Activated CD8-positive, alpha-beta T cell treated with anti-CD3 and anti-CD28 coated beads for 36 hours (primary cell): ENCODE results near the gene ASMTL. TPM values are rescaled to one million over a fixed set of nuclear protein-coding genes. Genes with fewer than 3 reads are reported as not detected.

Experiments
- ATAC-seq: fragments of 200-7000 bp; cut with Tn5 transposase; one replicate; pipeline ENCODE4 v1.10.0; 2021; ENCODE audit warnings: mild to moderate bottlenecking, moderate library complexity
- CTCF ChIA-PET: fragments of 350-600 bp; sonication (Branson Sonifier 250); formaldehyde crosslinking; loops from one replicate; lab custom pipeline; 2021; ENCODE audit warnings: antibody characterized with exemption; lab: Charles Lee
- POLR2A ChIA-PET: fragments of 350-600 bp; sonication (Branson Sonifier 250); formaldehyde crosslinking; loops from one replicate; lab custom pipeline; 2021; ENCODE audit warnings: antibody characterized with exemption; lab: Charles Lee
- DNase-seq: peaks from one replicate; pipeline ENCODE4 v3.0.0-alpha.2; 2020
- H3K27ac Mint-ChIP-seq: one replicate; pipeline ENCODE4 v1.8.0; 2021; ENCODE audit warnings: mild to moderate bottlenecking, mixed read lengths
- H3K27me3 Mint-ChIP-seq: one replicate; pipeline ENCODE4 v1.8.0; 2021; ENCODE audit warnings: mixed read lengths
- H3K36me3 Mint-ChIP-seq: one replicate; pipeline ENCODE4 v1.8.0; 2021; ENCODE audit warnings: low read depth, mixed read lengths
- H3K4me1 Mint-ChIP-seq: one replicate; pipeline ENCODE4 v1.8.0; 2021; ENCODE audit warnings: low read depth, mixed read lengths
- H3K4me3 Mint-ChIP-seq: one replicate; pipeline ENCODE4 v1.8.0; 2021; ENCODE audit warnings: mild to moderate bottlenecking, moderate library complexity, mixed read lengths
- H3K9me3 Mint-ChIP-seq: one replicate; pipeline ENCODE4 v1.8.0; 2021; ENCODE audit warnings: mixed read lengths
- intact Hi-C: fragments of 100-400 bp; cut with micrococcal nuclease; formaldehyde crosslinking; loops from one replicate; pipeline ENCODE4 v1.10.0; 2022
- total RNA-seq, 2 experiments: library from RNA; stranded (reverse); gene quantifications; one replicate each; pipeline ENCODE4 v1.2.3, GENCODE V29; 2021
- TF ChIP-seq, protein P1 (sequence below): fragments of 200-600 bp; IDR thresholded peaks from one replicate; pipeline ENCODE4 v1.8.0; 2022; ENCODE audit warnings: antibody characterized with exemption, mild to moderate bottlenecking

The ASMTL gene
- total RNA-seq, 2 experiments from 2014 or later = 55.8 to 57.2 TPM

DNA sequence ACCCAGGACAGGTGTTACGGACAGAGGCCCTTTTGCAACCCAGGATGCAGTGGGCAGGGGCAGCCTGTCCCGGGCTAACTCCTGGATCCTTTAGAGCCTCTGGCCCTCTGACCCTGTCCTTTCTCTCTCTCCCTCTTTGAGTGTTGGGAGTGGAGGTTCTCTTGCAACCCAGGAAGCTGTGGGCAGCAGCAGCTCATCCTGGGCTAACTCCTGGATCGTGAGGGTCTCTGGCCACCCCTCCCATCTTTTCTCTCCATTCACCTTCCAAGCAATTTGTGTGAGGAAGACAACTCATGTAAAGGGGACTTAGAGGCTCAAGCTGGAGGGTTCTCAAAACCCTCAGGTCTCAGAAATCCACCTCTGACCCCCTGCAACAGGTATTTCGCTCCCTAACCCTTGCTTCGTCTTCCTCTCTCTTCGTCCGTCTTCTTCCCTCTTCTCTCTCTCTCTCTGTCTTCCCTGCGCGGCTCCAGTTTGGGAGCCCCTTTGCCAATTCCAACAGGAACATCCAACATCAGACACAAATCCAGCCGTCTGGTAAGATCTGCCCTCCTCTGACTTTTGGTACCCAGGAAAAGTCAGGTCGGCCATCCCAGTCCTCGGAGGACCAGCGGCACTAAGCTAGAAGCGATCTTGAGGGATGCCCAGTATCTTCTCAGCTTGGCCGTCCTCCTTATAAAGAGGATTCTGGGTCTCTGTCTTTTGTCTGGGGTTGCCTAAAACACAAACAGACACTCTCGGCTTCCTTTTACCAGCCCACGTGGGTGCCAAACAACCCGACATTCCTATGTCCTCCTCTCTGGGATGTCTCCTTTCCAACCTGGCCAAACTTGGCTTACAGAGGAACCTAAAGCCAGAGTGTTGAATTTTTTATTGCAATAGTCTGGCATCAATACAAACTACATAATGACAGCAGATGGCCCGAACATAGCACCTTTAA lies 7.9 kb downstream of the ASMTL start:
- POLR2A ChIA-PET = no interaction called here
- Mint-ChIP-seq H3K9me3 (peaks cover 41% of the 10 kb centered on the region), H3K4me3 (no peak overlapping the region), H3K27me3 (no peaks in the 10 kb centered on the region), H3K4me1 (peaks cover 22% of the 10 kb centered on the region), H3K36me3 (peaks cover 69% of the 10 kb centered on the region), H3K27ac (peak overlapping the region; percentile 5)
- CTCF ChIA-PET = no interaction called here
- TF ChIP-seq, protein P1, sequence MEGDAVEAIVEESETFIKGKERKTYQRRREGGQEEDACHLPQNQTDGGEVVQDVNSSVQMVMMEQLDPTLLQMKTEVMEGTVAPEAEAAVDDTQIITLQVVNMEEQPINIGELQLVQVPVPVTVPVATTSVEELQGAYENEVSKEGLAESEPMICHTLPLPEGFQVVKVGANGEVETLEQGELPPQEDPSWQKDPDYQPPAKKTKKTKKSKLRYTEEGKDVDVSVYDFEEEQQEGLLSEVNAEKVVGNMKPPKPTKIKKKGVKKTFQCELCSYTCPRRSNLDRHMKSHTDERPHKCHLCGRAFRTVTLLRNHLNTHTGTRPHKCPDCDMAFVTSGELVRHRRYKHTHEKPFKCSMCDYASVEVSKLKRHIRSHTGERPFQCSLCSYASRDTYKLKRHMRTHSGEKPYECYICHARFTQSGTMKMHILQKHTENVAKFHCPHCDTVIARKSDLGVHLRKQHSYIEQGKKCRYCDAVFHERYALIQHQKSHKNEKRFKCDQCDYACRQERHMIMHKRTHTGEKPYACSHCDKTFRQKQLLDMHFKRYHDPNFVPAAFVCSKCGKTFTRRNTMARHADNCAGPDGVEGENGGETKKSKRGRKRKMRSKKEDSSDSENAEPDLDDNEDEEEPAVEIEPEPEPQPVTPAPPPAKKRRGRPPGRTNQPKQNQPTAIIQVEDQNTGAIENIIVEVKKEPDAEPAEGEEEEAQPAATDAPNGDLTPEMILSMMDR = no peak
- intact Hi-C loops = no loop called here
- DNase-seq (no peak), ATAC-seq (no peak)

DNA sequence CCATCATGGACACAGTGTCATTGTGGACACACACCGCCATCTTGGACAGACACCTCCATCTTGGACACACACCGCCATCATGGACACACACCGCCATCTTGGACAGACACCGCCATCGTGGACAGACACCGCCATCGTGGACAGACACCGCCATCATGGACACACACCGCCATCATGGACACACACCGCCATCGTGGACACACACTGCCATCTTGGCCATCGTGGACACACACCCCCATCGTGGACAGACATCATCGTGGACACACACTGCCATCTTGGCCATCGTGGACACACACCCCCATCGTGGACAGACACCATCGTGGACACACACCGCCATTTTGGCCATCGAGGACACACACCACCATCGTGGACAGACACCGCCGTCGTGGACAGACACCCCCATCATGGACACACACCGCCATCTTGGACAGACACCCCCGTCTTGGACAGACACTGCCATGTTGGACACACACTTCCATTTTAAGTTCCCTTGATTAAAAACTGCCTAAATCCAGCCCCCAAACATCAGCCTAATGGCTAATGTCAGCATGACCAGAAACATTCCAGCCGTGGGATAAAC lies 9.1 kb downstream of the ASMTL start:
- ATAC-seq = no peak
- Mint-ChIP-seq H3K27me3 (no peaks in the 10 kb centered on the region), H3K4me1 (peaks cover 13% of the 10 kb centered on the region), H3K27ac (no peak overlapping the region), H3K4me3 (no peak overlapping the region), H3K36me3 (peaks cover 67% of the 10 kb centered on the region), H3K9me3 (peaks cover 29% of the 10 kb centered on the region)
- TF ChIP-seq, protein P1 = no peak
- CTCF ChIA-PET = no interaction called here
- POLR2A ChIA-PET = no interaction called here
- DNase-seq = no peak
- intact Hi-C loops = no loop called here

DNA sequence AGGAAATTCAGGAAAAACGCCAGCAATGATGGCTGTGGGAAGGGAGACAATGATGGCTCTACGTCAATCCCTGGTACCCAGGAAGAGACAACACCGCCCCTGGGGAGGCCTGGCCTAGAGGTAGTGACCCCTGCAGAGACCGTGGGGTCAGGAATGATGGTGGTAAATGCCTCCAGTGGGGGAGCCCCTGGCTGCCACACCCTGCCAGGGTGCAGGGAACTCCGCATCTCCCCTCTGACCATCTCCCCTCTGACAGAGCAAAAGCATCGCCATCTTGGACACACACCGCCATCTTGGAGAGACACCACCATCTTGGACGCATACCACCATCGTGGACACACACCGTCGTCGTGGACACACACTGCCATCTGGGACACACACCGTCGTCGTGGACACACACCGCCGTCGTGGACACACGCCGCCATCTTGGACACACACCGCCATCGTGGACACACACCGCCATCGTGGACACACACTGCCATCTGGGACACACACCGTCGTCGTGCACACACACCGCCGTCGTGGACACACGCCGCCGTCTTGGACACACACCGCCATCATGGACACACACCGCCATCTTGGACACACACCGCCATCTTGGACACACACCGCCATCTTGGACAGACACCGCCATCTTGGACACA lies 9.9 kb downstream of the ASMTL start:
- Mint-ChIP-seq H3K4me3 (no peak overlapping the region), H3K4me1 (peaks cover 8% of the 10 kb centered on the region), H3K36me3 (peaks cover 65% of the 10 kb centered on the region), H3K27ac (no peak overlapping the region), H3K27me3 (no peaks in the 10 kb centered on the region), H3K9me3 (peaks cover 22% of the 10 kb centered on the region)
- ATAC-seq = no peak
- intact Hi-C loops = no loop called here
- TF ChIP-seq, protein P1 = no peak
- ChIA-PET POLR2A (no interaction called here), CTCF (no interaction called here)
- DNase-seq = no peak

DNA sequence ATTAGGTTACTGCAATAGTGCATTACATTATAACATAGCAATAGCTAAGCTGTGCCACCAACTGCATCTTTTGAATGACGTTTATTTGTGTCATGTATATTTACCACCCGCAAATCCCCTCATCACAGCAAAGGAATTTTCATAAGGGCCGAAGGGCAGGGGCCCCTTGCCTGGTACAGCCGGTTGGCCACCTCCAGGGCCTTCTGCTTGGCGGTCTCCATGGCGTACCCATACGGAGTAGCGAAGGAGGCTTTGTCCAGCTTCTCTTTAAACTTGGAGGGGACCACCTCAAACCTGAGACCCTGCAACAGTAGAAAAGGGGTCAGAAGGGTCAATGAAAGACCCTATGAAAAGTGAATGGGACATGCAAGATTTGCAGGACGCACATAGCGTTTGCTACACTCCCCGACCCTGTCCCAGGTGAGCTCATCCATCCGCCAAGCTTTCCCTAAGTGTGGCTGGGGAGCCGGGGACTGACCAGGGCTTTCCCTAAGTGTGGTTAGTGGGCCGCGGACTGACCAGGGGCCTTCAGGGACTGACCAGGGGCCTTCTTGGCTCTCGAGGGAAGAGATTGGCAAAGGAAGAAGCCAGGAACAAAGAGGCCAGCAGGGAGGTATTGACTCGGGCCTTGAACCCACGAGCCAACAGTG lies 10.6 kb downstream of the ASMTL start:
- Mint-ChIP-seq H3K36me3 (peaks cover 65% of the 10 kb centered on the region), H3K27me3 (no peaks in the 10 kb centered on the region), H3K4me3 (no peak overlapping the region), H3K4me1 (peaks cover 2% of the 10 kb centered on the region), H3K9me3 (peaks cover 15% of the 10 kb centered on the region), H3K27ac (no peak overlapping the region)
- ChIA-PET CTCF (no interaction called here), POLR2A (no interaction called here)
- TF ChIP-seq, protein P1 = no peak
- intact Hi-C loops = no loop called here
- ATAC-seq = no peak
- no peak for DNase-seq
